ENCODE results near the gene NAA40. TPM values are rescaled to one million over a fixed set of nuclear protein-coding genes. Genes with fewer than 3 reads are reported as not detected.
"Not testable (repeated sequence)": the region's sequence is repeated elsewhere in the genome, so short reads cannot be mapped to it uniquely, and the experiment has no call there.

The NAA40 gene
- total RNA-seq, 1 donor from 2014 or later, result 30.3 TPM

DNA sequence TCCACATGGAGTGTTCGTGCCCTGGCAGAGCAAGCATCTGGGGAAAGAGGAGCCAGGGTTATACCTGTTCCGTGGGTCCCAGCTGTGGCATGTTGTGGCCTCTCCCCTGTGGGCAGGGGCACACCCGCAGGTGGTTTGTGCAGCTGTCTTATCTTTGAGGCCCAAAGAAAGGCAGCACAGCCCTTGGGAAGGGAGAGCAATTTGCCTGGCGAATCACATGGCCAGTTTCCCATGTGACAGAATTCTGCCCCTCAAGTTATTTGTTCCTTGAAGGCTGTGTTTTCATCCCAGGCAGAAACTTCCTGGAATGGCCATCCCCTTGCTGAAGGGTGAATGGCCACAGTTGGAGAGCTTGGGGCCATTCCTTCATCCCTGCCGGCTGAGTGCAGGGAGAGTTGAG is 19.2 kb downstream of the NAA40 start:
- no peak overlapping the region for H3K27ac Mint-ChIP-seq
- H3K36me3 Mint-ChIP-seq (ENCODE audit: low read depth), result peaks cover 40% of the 10 kb centered on the region
- intact Hi-C loops (cut with micrococcal nuclease), result no loop called here
- no peaks in the 10 kb centered on the region for H3K9me3 Mint-ChIP-seq
- DNase-seq (ENCODE audit: low spot score), result no peak
- H3K4me1 Mint-ChIP-seq (ENCODE audit: low read depth), result peaks cover 11% of the 10 kb centered on the region
- H3K4me3 Mint-ChIP-seq (ENCODE audit: low read depth), result no peak overlapping the region
- no peaks in the 10 kb centered on the region for H3K27me3 Mint-ChIP-seq (ENCODE audit: low read depth)

DNA sequence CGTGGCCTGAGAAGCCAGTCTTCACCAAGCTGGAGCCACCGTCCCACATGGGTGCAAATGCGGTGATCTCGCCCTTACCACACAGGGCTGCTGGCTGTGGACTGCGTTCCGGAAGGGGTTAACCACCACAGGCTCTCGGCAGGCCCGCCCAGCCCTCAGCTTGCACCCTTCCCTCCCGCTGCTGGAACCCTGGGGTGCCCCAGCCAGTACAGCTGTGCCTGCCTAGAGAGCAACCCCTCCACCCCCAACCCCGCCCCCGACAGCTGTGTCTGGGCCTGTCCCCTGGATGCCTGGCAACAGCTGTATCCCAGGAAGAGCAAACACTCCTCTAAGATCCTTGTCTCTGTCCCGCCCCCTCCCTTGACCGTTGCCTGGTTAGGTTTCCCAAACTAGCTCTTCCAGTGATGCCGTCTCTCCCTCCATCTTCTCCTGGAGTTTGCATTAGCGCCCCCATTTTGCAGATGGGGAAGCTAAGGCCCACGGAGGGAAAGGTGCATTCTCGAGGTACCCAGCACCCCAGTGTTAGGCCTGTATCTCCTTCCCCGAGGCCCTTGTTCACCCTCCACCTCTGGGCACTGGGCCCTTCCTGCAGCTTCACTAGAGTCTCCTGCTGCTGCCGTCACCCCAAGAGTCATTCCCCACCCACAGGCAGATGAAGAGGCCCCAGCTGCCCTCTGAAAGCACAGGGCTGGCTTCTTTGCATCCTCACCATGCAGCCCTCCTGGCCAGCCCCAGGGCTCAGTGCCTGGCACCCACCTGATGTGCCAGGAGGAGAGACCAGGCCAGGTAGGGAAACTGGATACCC is 23.0 kb downstream of the NAA40 start:
- peaks cover 6% of the 10 kb centered on the region for H3K36me3 Mint-ChIP-seq (ENCODE audit: low read depth)
- H3K9me3 Mint-ChIP-seq, result no peaks in the 10 kb centered on the region
- H3K27ac Mint-ChIP-seq, result peak overlapping the region; percentile 25
- H3K4me3 Mint-ChIP-seq (ENCODE audit: low read depth), result no peak overlapping the region
- DNase-seq (ENCODE audit: low spot score), result peak; percentile 39
- peaks cover 11% of the 10 kb centered on the region for H3K4me1 Mint-ChIP-seq (ENCODE audit: low read depth)
- no peaks in the 10 kb centered on the region for H3K27me3 Mint-ChIP-seq (ENCODE audit: low read depth)
- intact Hi-C loops (cut with micrococcal nuclease), result loop anchor here (1.0 kb wide), 1 partner anchor 24 kb away; the partner anchor contains the start of gene OTUB1

DNA sequence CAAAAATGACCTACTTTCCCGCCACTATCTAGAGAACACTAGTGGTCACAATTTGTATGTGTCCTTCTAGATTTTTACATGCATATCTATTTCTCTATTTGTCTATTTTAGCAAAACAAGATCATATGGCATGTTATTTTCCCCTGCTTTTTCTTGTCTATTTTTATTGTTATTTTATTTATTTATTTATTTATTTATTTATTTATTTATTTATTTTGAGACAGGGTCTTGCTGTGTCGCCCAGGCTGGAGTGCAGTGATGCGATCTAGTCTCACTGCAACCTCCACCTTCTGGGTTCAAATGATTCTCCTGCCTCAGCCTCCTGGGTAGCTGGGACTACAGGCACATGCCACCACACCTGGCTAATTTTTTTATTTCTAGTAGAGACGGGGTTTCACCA is 25.1 kb downstream of the NAA40 start:
- H3K4me3 Mint-ChIP-seq (ENCODE audit: low read depth); DNase-seq (ENCODE audit: low spot score); H3K9me3 Mint-ChIP-seq; H3K36me3 Mint-ChIP-seq (ENCODE audit: low read depth); H3K27ac Mint-ChIP-seq; H3K27me3 Mint-ChIP-seq (ENCODE audit: low read depth); intact Hi-C loops (cut with micrococcal nuclease): not testable (repeated sequence)
- peaks cover 11% of the 10 kb centered on the region for H3K4me1 Mint-ChIP-seq (ENCODE audit: low read depth)

DNA sequence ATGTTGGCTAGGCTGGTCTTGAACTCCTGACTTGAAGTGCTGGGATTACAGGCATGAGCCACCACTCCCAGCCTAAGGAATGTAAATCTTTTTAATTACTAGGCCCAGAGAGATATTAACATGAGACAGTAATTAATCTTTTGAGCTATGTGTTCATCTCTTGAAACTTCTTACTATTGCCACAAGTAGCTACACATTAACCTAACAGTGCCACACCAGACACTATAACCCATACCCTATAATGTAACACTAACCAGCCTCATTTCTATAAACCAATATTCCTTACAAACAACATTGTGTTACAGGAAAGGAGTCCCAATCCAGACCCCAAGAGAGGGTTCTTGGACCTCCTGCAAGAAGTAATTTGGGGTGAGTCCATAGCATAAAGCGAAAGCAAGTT is 27.6 kb downstream of the NAA40 start:
- Mint-ChIP-seq H3K36me3 (ENCODE audit: low read depth) (no peaks in the 10 kb centered on the region), H3K4me3 (ENCODE audit: low read depth) (no peak overlapping the region), H3K4me1 (ENCODE audit: low read depth) (peaks cover 5% of the 10 kb centered on the region), H3K9me3 (no peaks in the 10 kb centered on the region), H3K27me3 (ENCODE audit: low read depth) (no peaks in the 10 kb centered on the region), H3K27ac (no peak overlapping the region)
- no peak for DNase-seq (ENCODE audit: low spot score)
- intact Hi-C loops (cut with micrococcal nuclease), result no loop called here

DNA sequence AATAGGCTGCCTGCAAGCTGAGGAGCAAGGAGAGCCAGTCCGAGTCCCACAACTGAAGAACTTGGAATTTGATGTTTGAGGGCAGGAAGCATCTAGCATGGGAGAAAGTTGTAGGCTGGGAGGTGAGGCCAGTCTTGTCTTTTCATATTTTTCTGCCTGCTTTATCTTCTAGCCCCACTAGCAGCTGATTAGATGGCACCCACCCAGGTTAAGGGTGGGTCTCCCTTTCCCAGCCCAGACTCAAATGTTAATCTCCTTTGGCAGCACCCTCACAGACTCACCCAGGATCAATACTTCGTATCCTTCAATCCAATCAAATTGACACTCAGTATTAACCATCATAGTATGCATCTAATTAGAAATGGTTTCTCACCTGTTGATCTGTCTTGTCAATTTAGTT is 30.7 kb downstream of the NAA40 start:
- no peak overlapping the region for H3K4me3 Mint-ChIP-seq (ENCODE audit: low read depth)
- intact Hi-C loops (cut with micrococcal nuclease), result no loop called here
- no peak overlapping the region for H3K27ac Mint-ChIP-seq
- peaks cover 7% of the 10 kb centered on the region for H3K4me1 Mint-ChIP-seq (ENCODE audit: low read depth)
- DNase-seq (ENCODE audit: low spot score), result no peak
- peaks cover 2% of the 10 kb centered on the region for H3K36me3 Mint-ChIP-seq (ENCODE audit: low read depth)
- no peaks in the 10 kb centered on the region for H3K27me3 Mint-ChIP-seq (ENCODE audit: low read depth)
- H3K9me3 Mint-ChIP-seq, result peaks cover 4% of the 10 kb centered on the region

DNA sequence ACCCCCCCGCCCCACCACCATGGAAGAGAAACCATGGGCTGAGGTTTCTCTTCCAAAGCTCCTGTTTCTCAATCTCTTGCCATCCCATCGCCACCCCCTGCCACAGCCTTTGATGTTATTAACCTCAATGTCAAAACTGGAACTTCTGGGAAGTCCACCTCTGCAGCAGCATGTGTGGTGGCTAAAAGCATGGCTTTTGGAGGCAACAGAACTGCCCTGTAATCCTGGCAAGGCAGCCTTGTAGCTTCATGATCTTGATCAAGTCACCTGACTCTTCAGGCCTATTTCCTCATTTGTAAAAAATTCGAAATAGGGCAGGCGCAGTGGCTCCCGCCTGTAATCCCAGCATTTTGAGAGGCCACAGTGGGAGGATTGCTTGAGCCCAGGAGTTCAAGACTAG is 32.1 kb downstream of the NAA40 start:
- no peak for DNase-seq (ENCODE audit: low spot score)
- intact Hi-C loops (cut with micrococcal nuclease), result loop anchor here (10.0 kb wide), 1 partner anchor 136 kb away; the partner anchor contains the start of gene MARK2
- no peak overlapping the region for H3K27ac Mint-ChIP-seq
- H3K9me3 Mint-ChIP-seq, result peaks cover 4% of the 10 kb centered on the region
- no peaks in the 10 kb centered on the region for H3K27me3 Mint-ChIP-seq (ENCODE audit: low read depth)
- H3K4me3 Mint-ChIP-seq (ENCODE audit: low read depth), result no peak overlapping the region
- H3K4me1 Mint-ChIP-seq (ENCODE audit: low read depth), result peaks cover 10% of the 10 kb centered on the region
- H3K36me3 Mint-ChIP-seq (ENCODE audit: low read depth), result peaks cover 7% of the 10 kb centered on the region

DNA sequence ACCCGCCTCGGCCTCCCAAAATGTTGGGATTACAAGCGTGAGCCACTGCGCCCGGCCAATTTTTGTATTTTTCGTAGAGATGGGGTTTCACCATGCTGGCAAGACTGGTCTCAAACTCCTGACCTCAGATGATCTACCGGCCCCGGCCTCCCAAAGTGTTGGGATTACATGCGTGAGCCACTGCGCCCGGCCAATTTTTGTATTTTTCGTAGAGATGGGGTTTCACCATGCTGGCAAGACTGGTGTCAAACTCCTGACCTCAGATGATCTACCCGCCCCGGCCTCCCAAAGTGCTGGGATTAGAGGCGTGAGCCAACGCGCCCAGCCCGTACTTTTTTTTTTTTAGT is 35.1 kb downstream of the NAA40 start:
- not testable (repeated sequence) for DNase-seq (ENCODE audit: low spot score); H3K9me3 Mint-ChIP-seq; H3K27me3 Mint-ChIP-seq (ENCODE audit: low read depth)
- Mint-ChIP-seq H3K4me3 (ENCODE audit: low read depth) (peak overlapping the region; percentile 100), H3K4me1 (ENCODE audit: low read depth) (peaks cover 21% of the 10 kb centered on the region), H3K36me3 (ENCODE audit: low read depth) (peaks cover 20% of the 10 kb centered on the region), H3K27ac (peak overlapping the region; percentile 98)
- intact Hi-C loops (cut with micrococcal nuclease), result loop anchor here (1.0 to 10.0 kb wide), 3 partner anchors 12 to 139 kb away; partner anchors contain the start of genes MARK2, NAA40 and OTUB1

DNA sequence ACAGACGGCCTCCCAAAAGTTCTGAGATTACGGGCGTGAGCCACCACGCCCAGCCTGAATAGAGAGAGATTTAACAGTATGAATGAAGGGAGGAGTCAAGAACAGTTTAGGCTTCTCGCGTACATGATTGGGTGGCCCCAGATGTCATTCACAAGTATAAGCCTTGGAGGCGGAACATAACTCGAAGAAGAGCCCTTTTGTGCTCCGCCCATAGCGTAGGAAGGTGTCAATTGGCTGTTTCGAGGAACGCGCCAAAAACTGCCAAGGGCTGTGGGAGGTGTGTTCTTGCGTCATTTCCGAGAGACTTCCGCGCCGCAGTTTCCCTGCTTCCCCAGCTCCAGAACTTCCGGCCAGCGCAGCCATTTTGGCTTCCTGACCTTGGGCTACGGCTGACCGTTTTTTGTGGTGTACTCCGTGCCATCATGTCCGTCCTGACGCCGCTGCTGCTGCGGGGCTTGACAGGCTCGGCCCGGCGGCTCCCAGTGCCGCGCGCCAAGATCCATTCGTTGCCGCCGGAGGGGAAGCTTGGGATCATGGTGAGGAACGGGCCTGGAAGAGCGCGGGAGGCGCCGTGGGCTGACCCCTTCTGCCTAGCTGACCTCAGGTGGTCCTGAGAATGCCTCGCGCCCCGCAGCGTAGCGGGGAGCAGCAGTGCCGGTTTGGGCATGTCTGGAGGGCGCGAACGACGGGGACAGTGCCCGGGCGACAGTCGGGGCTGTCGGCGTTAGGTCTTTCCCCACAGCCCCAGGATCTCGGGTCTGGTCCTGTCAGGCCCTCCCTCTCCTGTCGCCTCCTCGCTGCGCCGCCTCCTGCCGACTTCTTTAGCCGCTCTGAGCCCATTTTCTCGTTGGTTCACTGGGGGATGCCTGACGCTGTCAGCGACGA is 35.7 kb downstream of the NAA40 start, which contains the start of gene COX8A:
Gene COX8A (plus strand): TSS at position 362 of the 885 bp plus-strand sequence. CDS start 61 bp downstream, at position 423.
- Mint-ChIP-seq H3K4me3 (ENCODE audit: low read depth) (peak within 1 kb of the TSS; percentile 100), H3K36me3 (ENCODE audit: low read depth) (peaks cover 23% of the 10 kb centered on the region), H3K27ac (peak within 1 kb of the TSS; percentile 98), H3K27me3 (ENCODE audit: low read depth) (no peaks in the 10 kb centered on the region), H3K9me3 (peaks cover 4% of the 10 kb centered on the region), H3K4me1 (ENCODE audit: low read depth) (peaks cover 21% of the 10 kb centered on the region)
- intact Hi-C loops (cut with micrococcal nuclease), result loop anchor here (1.0 to 10.0 kb wide), 3 partner anchors 12 to 140 kb away; partner anchors contain the start of genes MARK2, NAA40 and OTUB1
- DNase-seq (ENCODE audit: low spot score), result peak; percentile 98

DNA sequence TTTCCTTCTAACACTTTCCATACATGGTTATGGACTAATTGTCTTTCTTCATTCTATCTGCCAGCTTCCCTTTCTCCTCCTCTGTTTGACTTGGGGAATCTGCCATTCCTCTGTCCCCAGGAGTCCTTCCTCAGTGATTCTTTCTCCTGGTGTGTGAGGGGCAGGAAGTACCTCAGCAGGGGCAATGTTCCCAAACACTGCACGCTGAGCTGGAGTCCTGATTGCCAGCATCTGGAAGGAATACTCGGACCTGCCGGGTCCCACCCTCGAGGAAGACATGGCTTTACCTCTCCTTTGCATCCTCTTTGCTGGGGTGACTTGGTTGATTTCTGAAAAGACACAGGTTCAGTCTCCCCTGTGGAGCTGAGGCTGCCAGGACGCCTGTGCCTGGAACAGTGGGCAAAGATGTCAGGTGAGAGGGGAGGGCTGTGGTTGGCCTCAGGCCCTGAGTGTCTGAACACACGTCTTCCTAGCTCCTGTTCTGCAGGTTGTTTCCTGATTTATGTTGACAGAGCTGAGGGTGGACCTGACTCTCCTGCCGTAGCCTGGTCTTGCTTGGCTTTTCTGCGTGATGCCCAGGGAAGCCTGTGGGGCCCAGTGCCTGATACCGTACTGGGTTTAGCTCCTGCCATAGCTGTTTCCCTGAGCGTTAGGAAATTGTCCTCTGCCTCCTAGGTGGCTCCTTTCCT is 39.9 kb downstream of the NAA40 start:
- peaks cover 19% of the 10 kb centered on the region for H3K4me1 Mint-ChIP-seq (ENCODE audit: low read depth)
- no peak for DNase-seq (ENCODE audit: low spot score)
- no peaks in the 10 kb centered on the region for H3K27me3 Mint-ChIP-seq (ENCODE audit: low read depth)
- H3K27ac Mint-ChIP-seq, result no peak overlapping the region
- intact Hi-C loops (cut with micrococcal nuclease), result loop anchor here (10.0 kb wide), 1 partner anchor 144 kb away; the partner anchor contains the start of gene MARK2
- peak overlapping the region; percentile 26 for H3K4me3 Mint-ChIP-seq (ENCODE audit: low read depth)
- peaks cover 26% of the 10 kb centered on the region for H3K36me3 Mint-ChIP-seq (ENCODE audit: low read depth)
- H3K9me3 Mint-ChIP-seq, result no peaks in the 10 kb centered on the region

DNA sequence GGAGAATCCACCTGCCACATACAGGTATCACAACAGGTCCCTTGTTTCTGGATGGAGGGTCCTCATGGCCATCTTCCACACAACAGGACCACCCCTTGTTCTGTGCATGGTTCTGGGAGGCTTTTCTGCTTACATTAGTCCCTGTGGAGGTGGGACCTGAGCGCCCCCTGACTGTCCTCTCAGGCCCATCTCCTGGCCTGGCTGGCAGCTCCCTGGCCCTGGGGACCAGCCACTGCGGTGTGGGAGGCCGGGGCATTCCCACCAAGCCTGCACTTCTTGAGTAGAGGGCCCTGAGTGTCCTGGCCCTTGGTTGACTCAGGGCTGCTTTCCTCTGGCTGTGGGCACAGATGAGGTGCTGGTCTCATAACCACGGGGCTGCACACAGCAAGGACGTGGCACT is 40.6 kb downstream of the NAA40 start:
- H3K4me1 Mint-ChIP-seq (ENCODE audit: low read depth), result peaks cover 16% of the 10 kb centered on the region
- no peaks in the 10 kb centered on the region for H3K27me3 Mint-ChIP-seq (ENCODE audit: low read depth)
- peaks cover 25% of the 10 kb centered on the region for H3K36me3 Mint-ChIP-seq (ENCODE audit: low read depth)
- no peaks in the 10 kb centered on the region for H3K9me3 Mint-ChIP-seq
- no peak overlapping the region for H3K4me3 Mint-ChIP-seq (ENCODE audit: low read depth)
- H3K27ac Mint-ChIP-seq, result no peak overlapping the region
- no peak for DNase-seq (ENCODE audit: low spot score)
- intact Hi-C loops (cut with micrococcal nuclease), result loop anchor here (10.0 kb wide), 1 partner anchor 145 kb away; the partner anchor contains the start of gene MARK2

DNA sequence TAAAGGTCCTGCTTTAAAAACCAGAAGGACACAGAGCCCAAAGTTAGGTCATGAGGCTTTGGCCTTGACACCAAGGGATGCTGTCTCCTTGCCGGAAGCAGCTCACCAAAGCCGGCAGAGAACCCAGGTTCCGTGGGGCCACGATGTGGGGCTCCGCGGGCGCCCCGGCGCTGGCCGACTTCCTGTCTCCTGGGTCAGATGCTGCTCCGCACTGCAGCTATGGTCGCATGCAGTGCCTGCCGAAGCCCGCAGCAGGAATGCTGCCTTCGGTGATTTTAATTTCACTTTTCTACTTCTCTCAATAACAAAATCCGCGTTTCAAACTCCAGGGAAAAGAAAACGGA is 47.0 kb downstream of the NAA40 start:
- intact Hi-C loops (cut with micrococcal nuclease), result loop anchor here (1.0 kb wide), 2 partner anchors 11 to 24 kb away; partner anchors contain the start of gene COX8A
- Mint-ChIP-seq H3K9me3 (no peaks in the 10 kb centered on the region), H3K27ac (peak overlapping the region; percentile 97), H3K4me1 (ENCODE audit: low read depth) (peaks cover 21% of the 10 kb centered on the region), H3K27me3 (ENCODE audit: low read depth) (no peaks in the 10 kb centered on the region), H3K4me3 (ENCODE audit: low read depth) (peak overlapping the region; percentile 98), H3K36me3 (ENCODE audit: low read depth) (peaks cover 38% of the 10 kb centered on the region)
- peak; percentile 65 for DNase-seq (ENCODE audit: low spot score)
